ENCODE results near the gene GLCE.
"Not testable (repeated sequence)": the region's sequence is repeated elsewhere in the genome, so short reads cannot be mapped to it uniquely, and the experiment has no call there.

GLCE gene

GRCh38 chr15:69161079-69161877 lies 843 bp downstream of the GLCE start:
- DNase-seq, result peak; percentile 13

- no peak for DNase-seq
Observed at GRCh38 chr15:69161878-69162213, 1.4 kb downstream of the GLCE start.

- no peak for DNase-seq
Observed at GRCh38 chr15:69163141-69163669, 2.8 kb downstream of the GLCE start.

- no peak for DNase-seq
Observed at GRCh38 chr15:69164807-69165636, 4.6 kb downstream of the GLCE start.

GRCh38 chr15:69165637-69166025 lies 5.2 kb downstream of the GLCE start:
- no peak for DNase-seq

GRCh38 chr15:69167218-69167846 lies 6.9 kb downstream of the GLCE start:
- DNase-seq, result no peak

- not testable (repeated sequence) for DNase-seq
Observed at GRCh38 chr15:69168361-69168760, 7.9 kb downstream of the GLCE start.

- DNase-seq, result not testable (repeated sequence)
Observed at GRCh38 chr15:69169540-69169939, 9.1 kb downstream of the GLCE start.

- no peak for DNase-seq
Observed at GRCh38 chr15:69170597-69170996, 10.2 kb downstream of the GLCE start.

- no peak for DNase-seq
Observed at GRCh38 chr15:69172847-69173246, 12.4 kb downstream of the GLCE start.

GRCh38 chr15:69175536-69175935 lies 15.1 kb downstream of the GLCE start:
- no peak for DNase-seq

GRCh38 chr15:69181424-69181823 lies 21.0 kb downstream of the GLCE start:
- DNase-seq, result no peak

GRCh38 chr15:69185216-69185615 lies 24.8 kb downstream of the GLCE start:
- DNase-seq, result no peak

- DNase-seq, result no peak
Observed at GRCh38 chr15:69185706-69186105, 25.3 kb downstream of the GLCE start.

- no peak for DNase-seq
Observed at GRCh38 chr15:69189157-69189556, 28.7 kb downstream of the GLCE start.

- no peak for DNase-seq
Observed at GRCh38 chr15:69190091-69190490, 29.7 kb downstream of the GLCE start.

GRCh38 chr15:69190504-69190903 lies 30.1 kb downstream of the GLCE start:
- no peak for DNase-seq

- DNase-seq, result no peak
Observed at GRCh38 chr15:69194025-69194827, 33.8 kb downstream of the GLCE start.

- no peak for DNase-seq
Observed at GRCh38 chr15:69194854-69195253, 34.4 kb downstream of the GLCE start.

- DNase-seq, result no peak
Observed at GRCh38 chr15:69200832-69201745, 40.7 kb downstream of the GLCE start.

- DNase-seq, result no peak
Observed at GRCh38 chr15:69206079-69206478, 45.6 kb downstream of the GLCE start.

- no peak for DNase-seq
Observed at GRCh38 chr15:69209661-69210060, 49.2 kb downstream of the GLCE start.

Data from CD4-positive, alpha-beta T cell treated with Interleukin-12 subunit alpha and Interleukin-12 subunit beta, for 1 hour (primary cell).